GM19193 (cell line): Measurements from ENCODE around the gene TRPC4.

Source experiments
- POLR2A ChIP-seq: IDR thresholded peaks from 4 replicates; pipeline ENCODE4 v1.6.1; 2011; ENCODE audit not compliant: insufficient read depth, insufficient read length; ENCODE audit errors: extremely low read depth

Gene TRPC4

DNA sequence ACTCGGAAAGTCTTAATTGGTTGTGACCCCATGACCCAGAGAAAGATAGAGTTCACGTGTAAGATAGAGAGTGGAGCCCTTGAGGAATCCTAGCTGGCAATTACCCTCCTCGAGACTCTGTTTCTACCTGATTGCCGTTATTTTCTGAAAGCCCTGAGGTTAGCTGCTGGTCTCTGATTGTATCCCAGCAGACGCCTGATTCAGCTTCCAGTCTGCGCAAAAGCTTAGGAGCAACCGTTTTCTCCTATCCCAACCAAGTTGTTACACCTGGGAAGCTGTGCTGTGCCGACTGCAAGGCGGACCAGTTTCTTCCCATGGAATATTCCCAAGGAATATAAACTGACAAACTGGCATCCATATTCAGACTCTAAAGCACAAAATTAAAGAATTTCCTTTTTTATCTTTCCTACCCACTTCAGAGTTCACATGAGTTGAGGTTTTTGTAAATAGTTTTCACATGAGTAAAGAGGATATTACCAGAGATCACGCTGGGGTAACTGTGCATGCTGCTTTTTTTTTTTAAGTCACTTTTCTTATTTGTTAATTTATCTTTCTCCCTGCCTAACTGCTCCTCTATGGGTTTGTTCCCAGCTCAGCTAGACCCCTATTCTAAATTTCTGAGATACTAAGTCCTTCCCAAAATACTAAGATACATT lies 1.5 kb upstream of the TRPC4 start:
- TF ChIP-seq POLR2A: no peak

DNA sequence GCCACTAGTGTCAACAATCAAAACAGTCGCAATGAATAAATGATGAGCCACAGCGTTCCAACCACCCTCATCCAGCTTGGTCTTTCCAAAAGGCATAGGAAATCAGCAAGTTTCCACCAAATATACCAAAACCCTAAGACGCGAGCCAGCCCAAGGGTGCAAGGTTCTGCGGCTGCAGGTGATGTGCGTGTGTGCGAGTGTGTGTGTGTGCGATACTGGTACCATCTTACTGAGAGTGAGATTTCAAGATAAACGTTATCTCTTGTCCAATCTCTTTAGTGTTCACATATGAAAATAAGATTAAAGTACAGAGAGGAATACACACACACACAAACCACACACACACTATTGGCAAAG lies 895 bp upstream of the TRPC4 start:
- no peak for TF ChIP-seq POLR2A

DNA sequence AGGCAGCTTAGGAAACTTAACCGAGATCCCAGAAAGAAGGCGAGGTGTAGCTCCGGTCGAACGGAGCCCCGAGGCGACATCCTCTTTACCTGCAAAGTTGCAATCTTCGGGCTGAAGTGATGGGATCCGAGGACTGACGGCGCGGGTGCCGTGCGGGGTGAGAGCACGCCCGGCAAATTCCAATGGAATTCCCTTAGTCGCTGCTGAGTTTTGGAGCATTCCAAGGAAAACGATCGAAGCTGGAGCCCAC lies 141 bp downstream of the TRPC4 start:
- no peak for TF ChIP-seq POLR2A

DNA sequence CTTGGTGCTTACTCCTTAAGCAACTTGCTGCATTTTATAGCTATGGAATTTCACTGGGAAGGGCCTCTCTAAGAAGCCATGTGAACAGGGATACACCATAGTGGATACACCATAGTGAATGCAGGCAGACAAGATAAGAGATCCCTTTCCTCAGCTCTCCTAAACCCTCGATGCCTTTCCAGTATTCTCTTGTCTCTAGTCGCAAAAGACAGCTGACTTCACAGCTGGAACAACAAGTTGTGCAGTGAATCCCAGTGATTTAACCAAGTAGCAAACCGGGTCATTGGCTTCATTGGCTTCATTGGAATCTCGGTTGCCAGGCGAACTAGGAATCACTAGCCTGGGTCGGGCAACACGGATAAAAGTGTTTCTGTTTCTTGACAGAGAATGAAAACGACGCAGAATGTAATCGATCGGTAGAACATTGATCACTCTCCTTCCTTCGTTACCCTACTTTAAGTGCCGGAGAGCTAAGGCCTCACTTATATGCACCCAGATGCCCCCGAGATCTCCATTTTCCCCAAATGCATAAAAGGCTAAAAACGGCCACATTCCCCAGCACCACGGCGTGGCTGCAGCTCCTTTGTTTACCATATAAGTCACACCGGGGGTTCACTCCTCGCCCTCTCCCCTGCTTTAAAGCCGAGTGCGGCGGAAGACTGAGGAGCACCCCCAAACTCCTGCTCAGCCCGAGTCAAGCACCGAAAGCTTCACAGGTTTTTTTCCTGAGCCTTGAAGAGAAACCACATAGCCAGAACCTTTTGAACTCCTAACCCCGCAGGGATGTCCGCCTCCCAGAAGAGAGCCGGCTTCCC lies 674 bp downstream of the TRPC4 start:
- TF ChIP-seq POLR2A: no peak

DNA sequence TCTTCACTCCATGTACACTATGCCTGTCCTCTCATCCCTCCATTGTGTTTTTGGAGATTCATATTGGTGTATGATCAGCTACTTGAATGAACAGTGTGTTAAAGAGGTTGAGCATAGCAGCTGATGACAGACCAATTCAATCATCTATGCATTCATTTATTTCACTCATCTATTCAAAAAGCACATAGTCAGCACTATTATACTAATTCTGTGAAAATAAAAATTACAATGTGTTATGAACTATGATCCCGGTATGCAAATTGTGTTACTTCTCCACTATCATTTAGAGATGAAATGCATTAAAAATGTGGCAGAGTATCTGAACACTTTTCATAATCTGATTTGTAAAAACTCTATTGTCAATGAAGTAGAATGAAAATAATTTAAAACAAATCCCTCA lies 5.9 kb downstream of the TRPC4 start:
- TF ChIP-seq POLR2A: no peak

DNA sequence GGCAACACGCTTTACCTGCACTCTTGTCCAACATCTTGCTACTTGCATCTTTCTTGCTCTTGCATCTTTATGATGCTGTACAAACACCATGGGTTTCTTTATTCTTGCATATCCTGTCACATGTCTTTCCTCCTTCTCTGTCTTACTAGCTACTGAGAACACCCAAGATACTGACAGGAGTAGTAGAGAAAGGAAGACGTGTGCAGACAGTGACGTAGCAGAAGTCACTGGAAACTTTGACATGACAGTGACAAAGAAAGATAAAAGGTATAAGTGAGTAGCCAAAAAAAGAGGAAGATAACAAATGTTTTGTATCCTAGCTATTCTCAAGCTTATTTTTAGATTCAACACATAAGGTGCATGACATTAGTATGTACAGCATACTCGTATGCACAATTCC lies 34.2 kb downstream of the TRPC4 start:
- TF ChIP-seq POLR2A: no peak

DNA sequence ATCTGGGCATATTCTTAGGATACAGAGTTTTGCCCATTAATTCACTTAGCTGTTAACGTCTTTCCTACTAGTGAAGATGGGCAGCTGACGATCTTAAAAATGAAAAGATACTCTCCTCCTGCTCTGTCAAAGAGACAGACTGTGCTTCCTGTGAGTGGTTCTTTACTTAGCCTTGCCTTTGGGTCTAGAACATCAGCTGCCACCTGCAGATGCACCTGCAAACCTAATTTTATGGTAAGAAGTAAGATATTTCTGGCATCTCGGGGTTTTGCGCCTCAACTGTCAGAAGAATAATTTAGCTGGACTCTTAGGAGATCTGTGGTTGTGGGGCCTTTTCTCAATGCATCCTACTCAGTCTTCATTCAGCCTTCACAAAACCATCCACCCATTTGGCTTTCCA lies 36.2 kb downstream of the TRPC4 start:
- TF ChIP-seq POLR2A: no peak

DNA sequence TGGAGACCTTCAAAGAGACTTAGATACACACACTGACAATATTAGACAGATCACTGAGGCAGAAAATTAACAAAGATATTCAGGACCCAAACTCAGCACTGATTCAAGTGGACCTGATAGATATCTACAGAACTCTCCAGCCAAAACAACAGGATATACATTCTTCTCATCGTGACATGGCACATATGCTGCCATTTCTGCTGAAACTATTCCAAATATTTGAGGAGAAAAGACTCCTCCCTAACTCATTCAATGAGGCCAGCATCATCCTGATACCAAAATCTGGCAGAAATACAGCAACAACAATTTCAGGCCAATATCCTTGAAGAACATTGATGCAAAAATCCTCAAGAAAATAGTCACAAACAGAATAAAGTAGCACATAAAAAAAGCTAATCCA lies 53.3 kb downstream of the TRPC4 start:
- TF ChIP-seq POLR2A: no peak

DNA sequence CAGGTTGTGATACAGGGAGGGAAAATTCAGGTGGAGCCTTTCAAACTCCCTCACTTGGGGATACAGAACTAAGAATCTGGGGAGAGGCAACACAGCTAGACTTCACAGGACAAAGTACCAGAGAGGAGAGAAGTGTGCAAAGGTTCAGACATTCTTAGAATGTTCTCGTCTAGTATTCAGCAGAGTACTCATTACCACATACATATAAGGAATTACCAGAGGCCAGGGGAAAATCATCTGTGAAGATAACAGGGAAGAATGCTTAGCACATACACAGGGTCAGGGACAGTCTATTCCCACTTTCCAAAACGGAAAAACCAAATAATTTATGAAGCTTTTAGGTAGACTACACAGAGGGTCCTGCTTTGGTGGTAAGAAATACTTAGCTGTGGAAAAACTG lies 58.1 kb downstream of the TRPC4 start:
- TF ChIP-seq POLR2A: no peak

DNA sequence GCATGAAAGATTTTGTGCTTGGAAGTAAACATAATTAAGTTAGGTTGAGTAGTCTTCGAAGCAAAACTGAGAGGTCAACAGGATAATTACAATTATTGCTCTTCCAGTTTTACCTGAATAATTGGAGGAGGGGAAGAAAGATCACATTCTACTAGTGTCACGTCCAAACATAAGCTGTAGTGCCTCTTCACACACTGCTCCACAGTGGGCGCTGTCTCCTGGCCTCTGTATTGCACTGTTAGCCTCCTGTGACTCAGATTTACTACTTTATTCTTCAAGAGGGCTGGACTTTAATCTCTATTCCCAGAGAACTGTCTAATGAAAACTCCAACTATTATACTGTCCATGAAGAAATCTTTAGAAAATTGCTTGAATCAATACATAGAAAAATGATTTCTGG lies 62.9 kb downstream of the TRPC4 start:
- TF ChIP-seq POLR2A: no peak

DNA sequence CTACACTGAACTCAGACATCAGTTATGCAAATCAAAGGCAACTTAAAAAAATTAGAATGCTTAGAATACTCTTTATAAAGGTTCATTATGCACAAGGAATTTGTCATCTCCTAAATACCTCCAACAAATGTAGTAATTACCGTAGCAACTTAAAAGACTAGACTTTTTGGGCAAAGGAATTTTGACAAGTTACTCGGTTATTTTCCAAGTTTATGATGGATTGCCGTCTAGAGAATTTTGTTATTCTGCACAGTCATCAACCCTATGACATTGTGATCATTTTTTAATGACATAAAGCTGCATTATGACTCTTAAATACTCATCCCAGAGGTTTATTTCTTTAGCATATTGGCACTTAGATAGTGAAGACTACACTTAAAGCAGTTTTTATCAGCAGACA lies 71.9 kb downstream of the TRPC4 start:
- TF ChIP-seq POLR2A: no peak

DNA sequence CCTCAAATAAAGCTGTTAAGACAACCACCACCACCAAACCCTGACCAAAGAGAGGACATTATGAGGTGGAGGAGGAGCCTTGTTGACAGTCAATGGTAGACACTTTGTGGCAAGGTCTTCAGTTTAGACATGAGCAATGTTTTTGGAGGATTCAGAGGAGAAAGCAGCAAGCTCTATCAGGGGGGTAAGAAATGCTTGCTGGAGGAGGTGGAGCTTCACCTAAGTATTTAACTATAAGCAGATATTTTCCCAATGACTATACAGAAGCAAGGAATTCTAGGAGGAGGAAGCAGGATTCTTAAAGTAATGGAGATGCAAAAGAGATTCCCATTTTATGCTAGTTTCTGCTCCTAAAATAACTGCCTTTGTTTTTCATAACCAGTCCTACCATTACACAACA lies 74.2 kb downstream of the TRPC4 start:
- TF ChIP-seq POLR2A: no peak

DNA sequence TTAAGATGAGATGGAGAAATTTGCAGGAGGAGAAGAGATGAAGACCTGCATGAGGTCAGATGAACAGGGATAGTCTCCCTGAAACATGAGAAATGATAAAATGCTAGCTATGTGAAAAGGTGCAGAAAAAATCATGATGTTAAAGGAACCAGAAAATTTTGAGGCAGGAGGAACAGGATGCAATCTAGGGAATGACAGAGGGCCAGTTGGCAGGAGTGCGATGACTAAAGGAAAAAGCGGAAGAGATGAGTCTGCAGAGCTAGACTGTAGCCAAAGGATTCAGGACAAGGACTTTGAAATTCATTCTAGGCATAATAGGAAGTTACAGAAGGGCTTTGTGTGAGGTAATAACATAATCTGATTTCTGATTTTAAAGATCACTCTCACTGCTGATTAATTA lies 77.9 kb downstream of the TRPC4 start:
- no peak for TF ChIP-seq POLR2A

DNA sequence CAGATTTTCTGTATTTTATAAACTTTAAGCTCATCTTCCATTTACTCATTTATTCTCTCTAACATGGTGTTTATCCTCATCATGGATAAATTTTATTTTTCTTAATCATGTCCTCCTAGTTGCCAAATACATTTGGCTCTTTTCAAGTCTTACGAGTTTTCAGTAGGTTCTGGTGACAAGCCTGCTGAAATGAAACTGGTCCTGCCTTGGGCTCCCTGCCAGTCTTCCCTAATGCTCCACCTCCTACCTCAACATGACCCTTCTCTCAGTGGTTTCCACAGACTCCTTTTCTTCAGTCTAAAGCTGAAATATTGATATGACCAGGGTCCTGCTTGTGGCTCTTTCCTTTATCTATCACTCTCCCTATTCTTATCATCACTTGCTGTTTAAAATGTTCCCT lies 81.2 kb downstream of the TRPC4 start:
- no peak for TF ChIP-seq POLR2A

DNA sequence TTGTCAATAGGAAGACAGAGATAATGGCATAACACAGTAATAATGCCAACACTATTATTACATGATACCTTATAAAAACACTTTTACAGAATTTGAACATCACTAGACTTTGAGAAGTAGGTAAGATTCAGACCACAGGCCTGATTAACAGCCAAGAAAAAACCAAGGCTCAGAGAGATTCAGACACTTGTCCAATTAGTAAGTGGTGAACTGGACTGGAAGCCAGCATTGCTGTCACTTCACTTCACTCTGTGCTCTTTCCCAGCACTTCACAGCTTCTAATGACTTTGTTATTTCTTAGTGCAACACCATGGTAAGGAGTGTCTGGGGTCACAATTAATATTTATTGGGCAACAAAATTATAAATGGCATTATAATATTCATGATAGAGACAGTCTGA lies 91.9 kb downstream of the TRPC4 start:
- no peak for TF ChIP-seq POLR2A

DNA sequence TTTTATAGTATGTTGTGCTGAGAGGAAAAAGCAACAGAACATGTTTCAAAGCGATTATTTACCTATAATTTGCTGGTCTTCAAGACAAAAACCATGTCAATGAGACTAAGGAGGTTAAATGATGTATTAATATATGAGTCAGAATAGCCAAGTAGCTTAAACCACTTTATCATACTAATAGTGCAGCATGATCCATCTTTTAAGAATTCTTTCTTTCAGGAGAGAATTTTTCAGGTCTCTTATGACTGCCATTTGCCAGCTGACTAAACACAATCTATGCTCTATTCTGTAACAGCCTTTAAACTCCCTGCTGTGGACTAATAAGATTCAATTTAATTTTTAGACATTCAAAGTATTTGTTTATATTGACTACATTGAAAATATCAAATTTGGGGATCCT lies 93.7 kb downstream of the TRPC4 start:
- TF ChIP-seq POLR2A: no peak

DNA sequence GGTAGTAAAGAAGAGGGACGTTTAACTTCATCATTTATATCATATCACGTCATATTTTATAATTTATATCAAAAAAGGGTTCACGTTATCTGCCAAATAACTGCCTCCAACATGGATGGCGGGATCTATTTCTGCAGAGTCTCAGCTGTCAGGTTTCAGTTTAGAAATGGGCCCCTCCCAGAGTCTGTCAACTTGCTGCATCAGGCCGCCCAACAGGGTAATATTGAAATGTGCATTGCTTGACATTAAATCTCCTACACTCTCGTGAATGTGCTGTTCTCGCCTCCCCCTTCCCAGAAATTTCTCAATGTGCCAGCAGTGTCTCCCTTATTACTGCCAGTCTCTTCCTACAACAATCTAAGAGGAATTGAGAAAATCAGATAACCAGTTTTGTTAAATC lies 96.9 kb downstream of the TRPC4 start:
- TF ChIP-seq POLR2A: no peak
